ELF-1 (cell line): ENCODE results near the gene STAG1.
"Not testable (repeated sequence)": the region's sequence is repeated elsewhere in the genome, so short reads cannot be mapped to it uniquely, and the experiment has no call there.

Experiments
- DNase-seq: peaks from one replicate; pipeline ENCODE4 v3.0.0-alpha.2; 2016; ENCODE audit warnings: low read depth, low spot score

The STAG1 gene

DNA sequence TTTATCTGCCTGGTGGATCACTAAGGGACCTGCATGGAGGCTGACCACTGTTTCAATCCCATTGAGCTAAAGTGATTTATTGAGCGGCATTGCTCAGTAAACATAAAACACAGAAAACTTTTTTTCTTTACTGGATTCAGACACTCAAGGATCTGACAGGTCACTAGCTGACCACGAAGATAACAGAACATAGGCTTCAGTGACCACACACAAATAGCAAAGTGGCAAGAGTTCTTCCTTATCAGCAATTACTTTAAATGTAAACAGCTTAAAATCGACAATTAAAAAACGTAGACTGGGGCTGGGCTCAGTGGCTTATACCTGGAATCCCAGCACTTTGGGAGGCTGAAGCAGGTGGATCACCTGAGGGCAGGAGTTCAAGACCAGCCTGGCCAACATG lies 48.7 kb downstream of the STAG1 start:
- DNase-seq, result no peak

GRCh38 chr3:136699271-136699828 lies 52.8 kb downstream of the STAG1 start:
- DNase-seq, result no peak

GRCh38 chr3:136698361-136698760 lies 53.8 kb downstream of the STAG1 start:
- DNase-seq, result no peak

- DNase-seq, result no peak
Observed at GRCh38 chr3:136696797-136697196, 55.4 kb downstream of the STAG1 start.

DNA sequence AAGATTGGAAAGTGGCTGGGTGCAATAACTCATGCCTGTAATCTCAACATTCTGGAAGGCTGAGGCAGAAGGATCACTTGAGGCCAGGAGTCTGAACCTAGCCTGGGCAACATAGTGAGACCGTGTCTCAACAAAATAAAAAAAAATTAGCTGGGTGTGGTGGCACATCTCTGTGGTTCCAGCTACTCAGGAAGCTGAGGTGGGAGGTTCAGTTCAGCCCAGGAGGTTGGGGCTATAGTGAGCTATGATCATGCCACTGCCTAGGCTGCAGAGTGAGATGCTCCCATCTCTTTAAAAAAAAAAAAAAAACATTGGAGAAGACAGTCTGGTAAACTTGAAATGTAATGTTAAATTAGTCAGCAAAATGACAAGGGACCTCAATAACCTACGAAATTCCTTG lies 57.9 kb downstream of the STAG1 start:
- no peak for DNase-seq

GRCh38 chr3:136690599-136690998 lies 61.6 kb downstream of the STAG1 start:
- DNase-seq, result no peak

- no peak for DNase-seq
Observed at GRCh38 chr3:136685882-136686281, 66.3 kb downstream of the STAG1 start.

DNA sequence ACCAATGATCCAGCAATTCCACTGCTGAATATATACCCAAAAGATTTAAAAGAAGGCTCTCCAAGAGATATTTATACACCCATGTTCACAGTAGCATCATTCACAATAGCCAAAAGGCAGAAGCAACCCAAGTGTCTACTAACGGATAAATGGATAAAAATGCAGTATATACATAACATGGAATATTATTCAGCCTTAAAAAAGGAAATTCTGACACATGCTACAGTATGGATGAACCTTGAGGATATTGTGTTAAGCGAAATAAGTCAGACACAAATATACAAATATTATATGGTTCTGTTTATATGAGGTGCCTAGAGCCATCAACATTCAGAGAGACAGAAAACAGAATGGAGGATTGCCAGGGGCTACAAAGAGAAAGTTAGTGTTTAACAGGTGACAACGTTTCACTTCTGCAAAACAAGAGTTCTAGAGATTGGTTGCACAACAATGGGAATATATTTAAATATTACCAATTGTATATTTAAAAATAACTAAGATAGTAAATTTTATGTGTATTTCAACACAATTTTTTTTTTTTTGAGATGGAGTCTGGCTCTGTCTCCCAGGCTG lies 69.4 kb downstream of the STAG1 start:
- DNase-seq, result no peak

GRCh38 chr3:136678981-136679380 lies 73.2 kb downstream of the STAG1 start:
- no peak for DNase-seq

DNA sequence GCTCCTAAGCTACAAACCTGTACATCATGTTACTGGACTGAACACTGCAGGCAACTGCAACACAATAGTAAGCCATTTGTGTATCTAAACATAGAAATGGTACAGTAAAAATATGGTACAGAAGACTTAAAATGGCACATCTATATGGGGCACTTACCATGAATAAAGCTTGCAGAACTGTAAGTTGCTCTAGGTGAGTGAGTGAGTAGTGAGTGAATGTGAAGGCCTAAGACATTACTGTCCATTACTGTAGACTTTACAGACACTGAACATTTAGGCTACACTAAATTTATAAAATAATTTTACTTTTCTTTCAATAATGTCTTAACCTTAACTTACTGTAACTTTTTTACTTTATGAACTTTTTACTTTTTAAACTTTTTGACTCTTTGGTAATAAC lies 76.2 kb downstream of the STAG1 start:
- no peak for DNase-seq

DNA sequence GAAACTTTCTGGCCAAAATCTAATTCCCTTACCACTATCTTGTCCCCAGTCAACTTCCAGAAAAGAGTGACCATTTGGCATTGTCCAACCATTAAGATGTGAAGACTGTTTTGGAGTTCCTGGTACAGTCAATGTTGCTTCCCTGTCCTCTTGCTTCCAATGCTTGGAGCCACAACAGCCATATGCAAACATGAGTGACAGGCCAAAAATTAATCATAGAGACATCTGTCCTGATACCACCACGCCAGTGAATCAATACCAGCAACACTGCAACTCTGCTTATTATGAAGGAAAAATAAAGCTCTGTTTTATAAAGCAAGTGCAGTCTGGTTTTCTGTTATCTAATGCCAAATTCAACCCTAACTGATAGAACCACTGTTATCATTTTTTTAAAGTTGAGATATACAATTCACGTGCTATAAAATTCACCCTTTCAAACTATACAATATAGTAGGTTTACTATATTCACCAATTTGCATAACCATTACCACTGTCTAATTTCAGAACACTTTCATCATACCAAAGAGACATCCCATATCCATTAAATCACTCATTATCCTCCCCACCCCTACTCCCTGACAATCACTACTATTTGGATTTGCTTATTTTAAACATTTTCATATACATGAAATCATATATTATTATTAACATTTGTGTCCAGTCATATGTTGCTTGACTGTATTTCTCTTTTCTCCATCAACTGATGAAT lies 76.9 kb downstream of the STAG1 start:
- no peak for DNase-seq

DNA sequence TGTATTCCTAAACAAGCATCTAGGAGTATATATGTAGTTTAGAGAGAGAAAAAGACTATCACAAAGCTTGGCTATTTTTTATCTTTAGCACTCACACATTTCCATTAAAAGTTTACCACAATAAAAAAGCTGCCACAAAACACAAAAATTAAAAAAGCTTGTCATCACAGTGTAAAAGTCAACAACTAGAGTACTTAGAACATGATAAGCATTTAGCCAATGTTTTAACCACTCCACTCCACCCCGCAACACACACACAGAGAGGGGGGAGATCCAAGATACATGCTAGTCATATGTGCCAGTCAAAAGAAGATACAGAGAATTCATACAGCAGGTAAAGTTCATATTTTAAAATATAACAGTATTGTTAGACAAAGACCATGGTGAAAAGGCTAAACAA lies 79.7 kb downstream of the STAG1 start:
- DNase-seq, result no peak

- DNase-seq, result no peak
Observed at GRCh38 chr3:136671921-136672320, 80.3 kb downstream of the STAG1 start.

GRCh38 chr3:136670166-136670565 lies 82.0 kb downstream of the STAG1 start:
- DNase-seq, result no peak

- DNase-seq, result no peak
Observed at GRCh38 chr3:136667081-136667480, 85.1 kb downstream of the STAG1 start.

DNA sequence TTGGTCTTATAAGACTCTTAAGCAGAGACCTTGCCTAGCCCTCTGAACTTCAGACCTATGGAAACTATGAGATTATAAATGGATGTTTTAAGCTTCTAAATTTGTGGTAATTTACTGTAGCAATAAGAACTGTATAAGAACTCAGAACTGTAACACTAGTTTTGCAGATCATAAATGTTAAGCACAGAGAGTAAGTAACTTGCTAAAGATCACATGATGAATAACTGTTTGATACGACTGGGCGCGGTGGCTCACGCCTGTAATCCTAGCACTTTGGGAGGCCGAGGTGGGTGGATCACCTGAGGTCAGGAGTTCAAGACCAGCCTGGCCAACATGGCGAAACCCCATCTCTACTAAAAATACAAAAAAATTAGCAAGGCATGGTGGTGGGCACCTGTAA lies 85.9 kb downstream of the STAG1 start:
- DNase-seq, result not testable (repeated sequence)

GRCh38 chr3:136664771-136665170 lies 87.4 kb downstream of the STAG1 start:
- no peak for DNase-seq

DNA sequence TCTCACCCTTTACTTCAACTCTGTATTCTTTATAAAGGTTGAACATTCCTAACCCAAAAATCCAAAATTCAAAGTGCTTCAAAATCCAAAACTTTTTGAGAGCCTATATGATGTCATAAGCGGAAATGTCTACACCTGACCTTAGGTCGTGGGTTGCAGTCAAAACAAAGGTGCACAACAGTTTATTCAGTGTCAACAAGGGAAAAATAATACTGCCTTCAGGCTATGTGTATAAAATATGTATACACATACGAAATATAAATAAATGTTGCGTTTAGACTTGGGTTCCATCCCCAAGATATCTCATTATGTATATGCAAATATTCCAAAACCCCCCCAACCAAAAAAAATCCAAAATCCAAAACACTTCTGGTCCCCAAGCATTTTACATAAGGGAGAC lies 90.9 kb downstream of the STAG1 start:
- no peak for DNase-seq

- no peak for DNase-seq
Observed at GRCh38 chr3:136658946-136659682, 93.1 kb downstream of the STAG1 start.

GRCh38 chr3:136657526-136657925 lies 94.7 kb downstream of the STAG1 start:
- DNase-seq, result no peak

- DNase-seq, result no peak
Observed at GRCh38 chr3:136653628-136654027, 98.5 kb downstream of the STAG1 start.

- DNase-seq, result no peak
Observed at GRCh38 chr3:136651581-136651980, 100.6 kb downstream of the STAG1 start.

DNA sequence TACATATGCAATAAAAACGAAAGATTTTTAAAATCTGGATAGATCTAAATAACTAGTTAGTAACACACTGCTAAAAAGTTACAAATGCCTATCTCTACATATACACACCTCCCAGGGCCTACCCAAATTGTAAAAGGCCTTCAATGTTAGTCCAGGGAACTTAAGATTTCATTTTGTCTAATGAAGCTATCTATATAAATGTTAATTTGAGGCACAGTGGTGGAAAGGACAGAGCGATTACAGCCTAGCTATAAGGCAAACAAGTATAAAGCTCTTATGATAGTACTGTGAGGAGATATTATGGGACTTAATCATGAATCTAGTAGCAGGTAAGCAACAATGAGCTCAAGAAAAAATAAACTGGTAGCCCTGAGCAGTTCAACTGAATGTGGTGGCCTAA lies 101.7 kb downstream of the STAG1 start:
- DNase-seq, result no peak
